ENCODE results near the gene P3H3. TPM values are rescaled to one million over a fixed set of nuclear protein-coding genes. Genes with fewer than 3 reads are reported as not detected.

P3H3 gene
- polyA plus RNA-seq, 2 of the 4 experiments (the other 2 are of a cell fraction): 8.6 to 21.9 TPM

- no peak overlapping the region for H3K4me3 ChIP-seq
- ATAC-seq (no peak), FAIRE-seq (no peak), DNase-seq (ENCODE audit: low read depth in 1 of 2, low spot score in 1 of 2) (no peak)
- ChIA-PET CTCF (interaction anchor here (0.6 to 29.8 kb wide), 44 partner anchors 9 to 388 kb away, joined by 3 to 306 read pairs (median 5); partner anchors contain the start of genes CD4, CDCA3, COPS7A and GNB3), POLR2A (interaction anchor here (1.1 kb wide), 1 partner anchor 61 kb away, joined by 3 read pairs; the partner anchor contains the start of gene PTMS)
- 65% methylated on average over 17 of the region's 17 CpGs for WGBS (ENCODE audit: missing lambda C conversion rate)
- TF ChIP-seq GATA3 (IDR thresholded peaks at IDR 0.05; ENCODE audit: borderline replicate concordance) (no peak), PHF8 (IDR thresholded peaks at IDR 0.05; ENCODE audit: borderline replicate concordance, low read depth) (no peak), ZSCAN20 (CRISPR knock-in tag; IDR thresholded peaks at IDR 0.05) (no peak), CTCF (IDR thresholded peaks at IDR 0.05) (no peak), ZFP36 (IDR thresholded peaks at IDR 0.05; ENCODE audit: borderline replicate concordance, partially characterized antibody) (no peak), ATOH8 (CRISPR knock-in tag; IDR thresholded peaks at IDR 0.05; ENCODE audit: low read depth) (no peak), RCOR1 (IDR thresholded peaks at IDR 0.05; ENCODE audit: low read depth, low read length) (no peak), FOSB (CRISPR knock-in tag; IDR thresholded peaks at IDR 0.05) (no peak), POLR2AphosphoS2 (conservative IDR thresholded peaks at IDR 0.05; ENCODE audit: low read length) (no peak)
- no peak overlapping the region for H3K27ac ChIP-seq
- no peak overlapping the region for H3K4me2 ChIP-seq
- peaks cover 27% of the 10 kb centered on the region for H3K4me1 ChIP-seq
- H3K9me3 ChIP-seq: no peaks in the 10 kb centered on the region
Observed at GRCh38 chr12:6826125-6826733, 2.0 kb upstream of the P3H3 start.

GRCh38 chr12:6826734-6827436, 1.3 kb upstream of the P3H3 start:
- WGBS (ENCODE audit: missing lambda C conversion rate): 81% methylated on average over 22 of the region's 22 CpGs
- H3K4me3 ChIP-seq: no peak overlapping the region
- CTCF ChIA-PET: interaction anchor here (0.6 to 29.8 kb wide), 29 partner anchors 8 to 264 kb away, joined by 3 to 306 read pairs (median 9); partner anchors contain the start of genes CD4, CDCA3, COPS7A and GNB3
- peaks cover 24% of the 10 kb centered on the region for H3K4me1 ChIP-seq
- H3K4me2 ChIP-seq: peak overlapping the region; percentile 72
- peak overlapping the region; percentile 87 to 96 for H3K27ac ChIP-seq
- no peaks in the 10 kb centered on the region for H3K9me3 ChIP-seq
- FAIRE-seq (no peak), DNase-seq (ENCODE audit: low read depth in 1 of 2, low spot score in 1 of 2) (no peak), ATAC-seq (no peak)
- TF ChIP-seq ATOH8 (CRISPR knock-in tag; IDR thresholded peaks at IDR 0.05; ENCODE audit: low read depth): no peak
- no peak for TF ChIP-seq FOXS1 (CRISPR knock-in tag; IDR thresholded peaks at IDR 0.05)
- TF ChIP-seq ELK1 (IDR thresholded peaks at IDR 0.05; ENCODE audit: low read depth, low read length): no peak
- TF ChIP-seq REST (IDR thresholded peaks at IDR 0.05): no peak
- TF ChIP-seq RNF2 (IDR thresholded peaks at IDR 0.05; ENCODE audit: borderline replicate concordance, low read depth): no peak
- TF ChIP-seq POLR2AphosphoS2 (conservative IDR thresholded peaks at IDR 0.05; ENCODE audit: low read length): no peak
- TF ChIP-seq HDAC2 (IDR thresholded peaks at IDR 0.05): no peak
- no peak for TF ChIP-seq E2F6 (IDR thresholded peaks at IDR 0.05; ENCODE audit: borderline replicate concordance, low read depth)
- TF ChIP-seq JUNB (IDR thresholded peaks at IDR 0.05): no peak
- no peak for TF ChIP-seq TFCP2L1 (CRISPR knock-in tag; IDR thresholded peaks at IDR 0.05)
- no peak for TF ChIP-seq EP300 (IDR thresholded peaks at IDR 0.05)
- TF ChIP-seq HEYL (CRISPR knock-in tag; IDR thresholded peaks at IDR 0.05): no peak
- no peak for TF ChIP-seq MAFK (IDR thresholded peaks at IDR 0.05; ENCODE audit: partially characterized antibody)
- no peak for TF ChIP-seq RAD21 (conservative IDR thresholded peaks at IDR 0.05 in 1 of 2, IDR thresholded peaks at IDR 0.05 in 1 of 2)
- TF ChIP-seq JUN (IDR thresholded peaks at IDR 0.05): no peak
- POLR2A ChIA-PET: interaction anchor here (0.6 to 2.6 kb wide), 5 partner anchors 24 to 103 kb away, joined by 3 to 20 read pairs (median 3); partner anchors contain the start of genes CDCA3, COPS7A, MLF2 and PTMS

Measured in A549 (cell line).